Upper lobe of right lung (tissue), 1 donor: ENCODE measurements around the gene ZNF609. TPM values are rescaled to one million over a fixed set of nuclear protein-coding genes. Genes with fewer than 3 reads are reported as not detected.

Experiments used
- ATAC-seq: fragments of 200-7000 bp; cut with Tn5 transposase; one replicate; pipeline ENCODE4 v1.9.1; 2020; ENCODE audit warnings: mild to moderate bottlenecking, moderate library complexity
- DNase-seq: peaks from one replicate; pipeline ENCODE4 v3.0.0-alpha.2; 2020
- H3K27ac ChIP-seq: fragments of 200-600 bp; one replicate; pipeline ENCODE4 v1.8.0; 2022
- H3K27me3 ChIP-seq: fragments of 200-600 bp; one replicate; pipeline ENCODE4 v1.8.0; 2022; ENCODE audit warnings: mild to moderate bottlenecking
- H3K36me3 ChIP-seq: fragments of 200-600 bp; one replicate; pipeline ENCODE4 v1.8.0; 2022
- H3K4me1 ChIP-seq: fragments of 200-600 bp; one replicate; pipeline ENCODE4 v1.8.0; 2022
- H3K4me3 ChIP-seq: fragments of 200-600 bp; one replicate; pipeline ENCODE4 v1.8.0; 2022; ENCODE audit warnings: mild to moderate bottlenecking
- H3K9me3 ChIP-seq: fragments of 200-600 bp; one replicate; pipeline ENCODE4 v1.8.0; 2022
- CTCF ChIP-seq: fragments of 200-600 bp; IDR thresholded peaks from one replicate; pipeline ENCODE4 v1.8.0; 2022; ENCODE audit warnings: antibody characterized with exemption
- intact Hi-C: fragments of 100-400 bp; cut with DNase I; formaldehyde crosslinking; loops from one replicate; pipeline ENCODE4 v1.11.0; 2022
- total RNA-seq: library from RNA; stranded (reverse); fragmentation: NEBNext Ultra II Directional; extraction: Animal tissue kit (Norgen Biotek cat#: 25700); gene quantifications from one replicate; pipeline ENCODE4 v1.2.1, GENCODE V29; 2021
- donor health status: DM: no; HTN: yes; CAD: no; lungs with severe emphysema.

ZNF609 gene
- total RNA-seq, 1 donor from 2014 or later, result 45.4 TPM

- peaks cover 98% of the 10 kb centered on the region for H3K4me1 ChIP-seq
- intact Hi-C loops, result no loop called here
- H3K36me3 ChIP-seq, result peaks cover 12% of the 10 kb centered on the region
- TF ChIP-seq CTCF, result no peak
- H3K9me3 ChIP-seq, result no peaks in the 10 kb centered on the region
- no peak for ATAC-seq
- H3K27me3 ChIP-seq, result no peaks in the 10 kb centered on the region
- no peak overlapping the region for H3K4me3 ChIP-seq
- DNase-seq, result no peak
- H3K27ac ChIP-seq, result peak overlapping the region; percentile 24
These were observed 236.1 kb downstream of the ZNF609 start for GRCh38 chr15:64696481-64696880.

GRCh38 chr15:64697911-64698369 lies 237.6 kb downstream of the ZNF609 start:
- H3K9me3 ChIP-seq, result no peaks in the 10 kb centered on the region
- H3K4me1 ChIP-seq, result peaks cover 93% of the 10 kb centered on the region
- peaks cover 12% of the 10 kb centered on the region for H3K36me3 ChIP-seq
- H3K27ac ChIP-seq, result peak overlapping the region; percentile 9
- H3K4me3 ChIP-seq, result no peak overlapping the region
- intact Hi-C loops, result no loop called here
- no peak for DNase-seq
- no peaks in the 10 kb centered on the region for H3K27me3 ChIP-seq
- TF ChIP-seq CTCF, result no peak
- no peak for ATAC-seq

- Histone ChIP-seq H3K9me3 (no peaks in the 10 kb centered on the region), H3K27ac (peak overlapping the region; percentile 55), H3K36me3 (peaks cover 12% of the 10 kb centered on the region), H3K27me3 (no peaks in the 10 kb centered on the region), H3K4me1 (peaks cover 88% of the 10 kb centered on the region), H3K4me3 (peak overlapping the region; percentile 13)
- ATAC-seq (no peak), DNase-seq (no peak)
- no peak for TF ChIP-seq CTCF
- intact Hi-C loops, result no loop called here
These were observed 238.4 kb downstream of the ZNF609 start for GRCh38 chr15:64698823-64699222.

GRCh38 chr15:64699751-64700388 lies 239.5 kb downstream of the ZNF609 start:
- H3K9me3 ChIP-seq, result no peaks in the 10 kb centered on the region
- intact Hi-C loops, result no loop called here
- H3K36me3 ChIP-seq, result peaks cover 5% of the 10 kb centered on the region
- no peaks in the 10 kb centered on the region for H3K27me3 ChIP-seq
- H3K4me1 ChIP-seq, result peaks cover 78% of the 10 kb centered on the region
- TF ChIP-seq CTCF, result no peak
- peak overlapping the region; percentile 13 for H3K4me3 ChIP-seq
- peak overlapping the region; percentile 55 for H3K27ac ChIP-seq
- ATAC-seq (peak; percentile 54), DNase-seq (peak; percentile 78)

GRCh38 chr15:64701051-64701450 lies 240.7 kb downstream of the ZNF609 start:
- DNase-seq (no peak), ATAC-seq (no peak)
- peak overlapping the region; percentile 83 for H3K4me3 ChIP-seq
- peaks cover 66% of the 10 kb centered on the region for H3K4me1 ChIP-seq
- intact Hi-C loops, result no loop called here
- no peaks in the 10 kb centered on the region for H3K36me3 ChIP-seq
- H3K27ac ChIP-seq, result no peak overlapping the region
- no peaks in the 10 kb centered on the region for H3K9me3 ChIP-seq
- TF ChIP-seq CTCF, result no peak
- H3K27me3 ChIP-seq, result no peaks in the 10 kb centered on the region
